Upper lobe of left lung (tissue), 6 donors: ENCODE data around the gene DNA2. TPM values are rescaled to one million over a fixed set of nuclear protein-coding genes. Genes with fewer than 3 reads are reported as not detected.

Source experiments
- ATAC-seq, 2 donors: fragments of 200-7000 bp; cut with Tn5 transposase; one replicate each; pipeline ENCODE4 v1.9.1; 2022; ENCODE audit warnings: mild to moderate bottlenecking in 2 of 2, moderate library complexity in 2 of 2; ENCODE audit not compliant: low FRiP score in 2 of 2
- DNase-seq, 2 donors: peaks; one replicate each; pipeline ENCODE4 v3.0.0-alpha.2; 2019 to 2020
- H3K27ac ChIP-seq, 4 donors: fragments of 200-600 bp; sonication (generic); one replicate each; pipeline ENCODE4 v1.5.1; 2016 to 2019
- H3K27me3 ChIP-seq, 4 donors: fragments of 200-600 bp; sonication (generic); one replicate each; pipeline ENCODE4 v1.5.1; 2017 to 2019
- H3K36me3 ChIP-seq, 4 donors: fragments of 200-600 bp; sonication (generic); one replicate each; pipeline ENCODE4 v1.5.1; 2016 to 2019
- H3K4me1 ChIP-seq, 4 donors: fragments of 200-600 bp; sonication (generic); one replicate each; pipeline ENCODE4 v1.5.1; 2018 to 2019
- H3K4me3 ChIP-seq, 4 donors: fragments of 200-600 bp; sonication (generic); one replicate each; pipeline ENCODE4 v1.5.1; 2017 to 2019; ENCODE audit warnings: mild to moderate bottlenecking in 2 of 4, moderate library complexity in 1 of 4
- H3K9me3 ChIP-seq, 4 donors: fragments of 200-600 bp; sonication (generic); one replicate each; pipeline ENCODE4 v1.5.1; 2018 to 2019
- EP300 ChIP-seq, 4 donors: sonication (generic); formaldehyde crosslinking; IDR thresholded peaks; one replicate each; pipeline ENCODE4 v1.5.1; 2017; ENCODE audit warnings: antibody characterized with exemption in 4 of 4, control low read depth in 2 of 4
- POLR2A ChIP-seq, 4 donors: fragments of 450-650 bp; IDR thresholded peaks; one replicate each; pipeline ENCODE4 v1.5.1; 2016 to 2017; ENCODE audit warnings: antibody characterized with exemption in 4 of 4, mild to moderate bottlenecking in 2 of 4
- POLR2AphosphoS5 ChIP-seq, 2 donors: sonication (generic); formaldehyde crosslinking; IDR thresholded peaks; one replicate each; pipeline ENCODE4 v1.5.1; 2017; ENCODE audit warnings: antibody characterized with exemption in 2 of 2
- WGBS, 2 donors: methylation state at CpG; one replicate each; pipeline ENCODE4 v1.1.5; 2017 to 2018; 5-methylcytosine and 5-hydroxymethylcytosine counted together
- total RNA-seq, 6 donors: library from RNA; depleted of rRNA in 4 of 6; stranded (reverse); fragments of >200 nt in 4 of 6; gene quantifications; one replicate each; pipeline versions ENCODE4 v1.1.0 to v1.2.1, GENCODE V29; 2016 to 2021
- TF ChIP-seq, protein P1 (sequence below), 6 experiments: fragments of 450-650 bp in 4 of 6; fragments of 200-600 bp in 2 of 6; sonication (generic) in 2 of 6; IDR thresholded peaks; one replicate each; pipeline ENCODE4 v1.5.1; 2016 to 2019; ENCODE audit warnings: antibody characterized with exemption in 6 of 6
- donor health status: DM: no; HTN: no; CAD: no; lungs with moderate emphysema.
- donor health status: DM: no; HTN: yes; CAD: no; lungs with severe emphysema.

The DNA2 gene
- total RNA-seq, 6 donors from 2014 or later = 1.4 to 19.9 (median 3.5) TPM

DNA sequence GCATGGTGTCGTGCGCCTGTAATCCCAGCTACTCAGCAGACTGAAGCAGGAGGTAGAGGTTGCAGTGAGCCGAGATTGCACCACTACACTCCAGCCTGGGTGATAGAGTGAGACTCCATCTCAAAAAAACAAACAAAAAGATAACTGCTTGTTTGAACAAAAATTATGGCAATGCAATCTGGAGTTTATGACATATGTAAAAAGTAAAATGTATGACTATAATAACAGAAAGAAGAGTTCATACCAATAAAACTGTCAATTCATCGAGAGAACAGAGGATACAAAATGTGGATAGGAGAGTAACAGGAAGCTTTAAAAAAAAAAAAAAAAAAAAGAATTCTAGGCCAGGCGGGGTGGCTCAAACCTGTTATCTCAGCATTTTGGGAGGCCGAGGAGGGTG is 36.3 kb upstream of the DNA2 start:
- ATAC-seq = no peak
- H3K27me3 ChIP-seq = no peaks in the 10 kb centered on the region
- no peaks in the 10 kb centered on the region for H3K9me3 ChIP-seq
- peaks cover 0 to 50% (median 15%) of the 10 kb centered on the region in 4 donors for H3K36me3 ChIP-seq
- H3K27ac ChIP-seq = no peak overlapping the region
- H3K4me3 ChIP-seq = no peak overlapping the region
- DNase-seq = no peak
- WGBS, 2 donors = 92 to 93% methylated on average over 6 of the region's 6 CpGs
- no peaks in the 10 kb centered on the region for H3K4me1 ChIP-seq
- TF ChIP-seq POLR2A (IDR thresholded peaks at IDR 0.05) (no peak), EP300 (IDR thresholded peaks at IDR 0.05) (no peak), POLR2AphosphoS5 (IDR thresholded peaks at IDR 0.05) (no peak)
- TF ChIP-seq, protein P1, sequence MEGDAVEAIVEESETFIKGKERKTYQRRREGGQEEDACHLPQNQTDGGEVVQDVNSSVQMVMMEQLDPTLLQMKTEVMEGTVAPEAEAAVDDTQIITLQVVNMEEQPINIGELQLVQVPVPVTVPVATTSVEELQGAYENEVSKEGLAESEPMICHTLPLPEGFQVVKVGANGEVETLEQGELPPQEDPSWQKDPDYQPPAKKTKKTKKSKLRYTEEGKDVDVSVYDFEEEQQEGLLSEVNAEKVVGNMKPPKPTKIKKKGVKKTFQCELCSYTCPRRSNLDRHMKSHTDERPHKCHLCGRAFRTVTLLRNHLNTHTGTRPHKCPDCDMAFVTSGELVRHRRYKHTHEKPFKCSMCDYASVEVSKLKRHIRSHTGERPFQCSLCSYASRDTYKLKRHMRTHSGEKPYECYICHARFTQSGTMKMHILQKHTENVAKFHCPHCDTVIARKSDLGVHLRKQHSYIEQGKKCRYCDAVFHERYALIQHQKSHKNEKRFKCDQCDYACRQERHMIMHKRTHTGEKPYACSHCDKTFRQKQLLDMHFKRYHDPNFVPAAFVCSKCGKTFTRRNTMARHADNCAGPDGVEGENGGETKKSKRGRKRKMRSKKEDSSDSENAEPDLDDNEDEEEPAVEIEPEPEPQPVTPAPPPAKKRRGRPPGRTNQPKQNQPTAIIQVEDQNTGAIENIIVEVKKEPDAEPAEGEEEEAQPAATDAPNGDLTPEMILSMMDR (IDR thresholded peaks at IDR 0.05) = no peak

DNA sequence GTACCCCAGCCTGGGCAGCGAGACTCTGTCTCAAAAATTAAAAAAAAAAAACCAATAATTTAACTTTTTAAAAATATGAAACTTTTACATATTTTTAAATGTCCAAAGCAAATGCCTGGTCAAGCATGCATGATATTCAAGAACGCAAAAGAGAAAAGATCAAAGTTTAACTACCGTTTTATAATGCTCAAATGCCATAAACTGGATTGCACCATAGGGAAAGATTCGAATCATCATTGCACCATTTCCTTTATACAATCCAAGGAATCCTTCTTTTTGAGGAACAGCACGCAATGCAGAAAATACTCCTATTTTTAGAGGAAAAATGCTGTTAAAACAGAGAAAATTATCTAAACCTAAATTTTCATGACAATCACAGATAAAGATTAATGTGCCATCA is 34.6 kb upstream of the DNA2 start:
- no peaks in the 10 kb centered on the region for H3K27me3 ChIP-seq
- no peak for TF ChIP-seq POLR2AphosphoS5 (IDR thresholded peaks at IDR 0.05)
- TF ChIP-seq POLR2A (IDR thresholded peaks at IDR 0.05) = no peak
- TF ChIP-seq EP300 (IDR thresholded peaks at IDR 0.05) = no peak
- TF ChIP-seq, protein P1 (IDR thresholded peaks at IDR 0.05) = no peak
- no peaks in the 10 kb centered on the region for H3K9me3 ChIP-seq
- no peak overlapping the region for H3K27ac ChIP-seq
- H3K4me1 ChIP-seq = no peaks in the 10 kb centered on the region
- 83 to 91% methylated on average over 5 of the region's 5 CpGs for WGBS, 2 donors
- no peak for ATAC-seq
- no peak overlapping the region for H3K4me3 ChIP-seq
- DNase-seq = no peak
- peaks cover 0 to 54% (median 20%) of the 10 kb centered on the region in 4 donors for H3K36me3 ChIP-seq

DNA sequence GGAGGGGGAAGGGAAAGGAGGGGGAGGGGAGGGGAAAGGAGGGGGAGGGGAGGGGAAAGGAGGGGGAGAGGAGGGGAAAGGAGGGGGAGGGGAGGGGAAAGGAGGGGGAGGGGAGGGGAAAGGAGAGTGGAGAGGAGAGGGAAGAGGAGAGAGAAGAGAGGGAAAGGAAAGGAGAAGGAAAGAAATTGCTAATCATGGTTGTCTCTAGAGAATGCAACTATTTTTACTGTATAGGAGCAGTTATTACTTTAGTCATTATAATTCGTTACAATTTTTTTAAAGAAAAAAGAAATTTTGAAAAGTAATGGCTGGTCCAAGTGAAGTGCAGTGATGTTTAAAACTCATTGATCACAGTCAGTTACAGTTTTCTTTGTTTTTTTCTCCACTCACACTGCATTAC is 31.1 kb upstream of the DNA2 start:
- no peak for ATAC-seq
- no peak for DNase-seq
- 88 to 91% methylated on average over 1 of the region's 1 CpG for WGBS, 2 donors

DNA sequence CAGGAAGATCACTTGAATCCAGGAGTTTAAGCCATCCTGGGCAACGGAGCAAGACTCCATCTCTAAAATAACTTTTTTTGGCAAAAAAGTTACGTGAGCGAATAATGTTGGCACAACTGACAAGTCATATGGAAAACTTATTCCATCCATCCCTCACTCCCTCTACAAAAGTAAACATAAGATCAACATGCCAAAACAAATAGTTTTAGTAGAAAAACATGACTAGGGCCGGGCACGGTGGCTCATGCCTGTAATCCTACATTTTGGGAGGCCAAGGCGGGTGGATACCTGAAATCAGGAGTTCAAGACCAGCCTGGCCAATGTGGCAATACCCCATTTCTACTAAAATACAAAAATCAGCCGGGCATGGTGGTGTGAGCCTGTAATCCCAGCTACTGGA is 29.9 kb upstream of the DNA2 start:
- Histone ChIP-seq H3K27me3 (no peaks in the 10 kb centered on the region), H3K4me1 (no peaks in the 10 kb centered on the region), H3K9me3 (no peaks in the 10 kb centered on the region), H3K27ac (no peak overlapping the region), H3K36me3 (peaks cover 0 to 77% (median 36%) of the 10 kb centered on the region in 4 donors), H3K4me3 (no peak overlapping the region)
- ATAC-seq (no peak), DNase-seq (no peak)
- WGBS, 2 donors = 80 to 85% methylated on average over 7 of the region's 7 CpGs
- TF ChIP-seq POLR2A (IDR thresholded peaks at IDR 0.05) (no peak), POLR2AphosphoS5 (IDR thresholded peaks at IDR 0.05) (no peak), EP300 (IDR thresholded peaks at IDR 0.05) (no peak)
- TF ChIP-seq, protein P1 (IDR thresholded peaks at IDR 0.05) = no peak

More for the DNA sequence above, 31.1 kb upstream of the DNA2 start:
- Histone ChIP-seq H3K27ac (no peak overlapping the region), H3K27me3 (no peaks in the 10 kb centered on the region), H3K4me1 (no peaks in the 10 kb centered on the region), H3K36me3 (peaks cover 0 to 78% (median 36%) of the 10 kb centered on the region in 4 donors), H3K4me3 (no peak overlapping the region), H3K9me3 (no peaks in the 10 kb centered on the region)
- TF ChIP-seq, protein P1 (IDR thresholded peaks at IDR 0.05) = no peak
- no peak for TF ChIP-seq POLR2AphosphoS5 (IDR thresholded peaks at IDR 0.05)
- no peak for TF ChIP-seq EP300 (IDR thresholded peaks at IDR 0.05)
- no peak for TF ChIP-seq POLR2A (IDR thresholded peaks at IDR 0.05)

DNA sequence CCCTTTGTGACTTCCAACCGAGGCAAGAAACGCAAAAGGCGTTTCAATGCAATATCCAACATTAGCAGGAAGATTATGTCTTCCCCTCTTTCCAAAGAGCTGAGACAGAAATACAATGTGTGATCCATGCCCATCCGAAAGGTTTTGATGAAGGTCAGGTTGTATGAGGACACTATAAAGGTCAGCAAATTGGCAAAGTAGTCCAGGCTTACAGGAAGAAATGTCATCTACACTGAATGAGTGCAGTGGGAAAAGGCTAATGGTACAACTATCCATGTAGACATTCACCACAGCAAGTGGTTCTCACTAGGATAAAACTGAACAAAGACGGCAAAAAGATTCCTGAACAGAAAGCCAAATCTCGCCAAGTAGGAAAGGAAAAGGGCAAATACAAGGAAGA is 27.8 kb upstream of the DNA2 start:
- H3K27ac ChIP-seq = no peak overlapping the region
- no peak overlapping the region for H3K4me3 ChIP-seq
- ATAC-seq (no peak), DNase-seq (no peak)
- peaks cover 0 to 74% (median 33%) of the 10 kb centered on the region in 4 donors for H3K36me3 ChIP-seq
- no peaks in the 10 kb centered on the region for H3K4me1 ChIP-seq
- H3K9me3 ChIP-seq = no peaks in the 10 kb centered on the region
- 97% methylated on average over 6 of the region's 6 CpGs for WGBS, 2 donors
- H3K27me3 ChIP-seq = no peaks in the 10 kb centered on the region
- TF ChIP-seq, protein P1 (IDR thresholded peaks at IDR 0.05) = no peak
- TF ChIP-seq POLR2A (IDR thresholded peaks at IDR 0.05) (no peak), POLR2AphosphoS5 (IDR thresholded peaks at IDR 0.05) (no peak), EP300 (IDR thresholded peaks at IDR 0.05) (no peak)
